ENCODE data around the gene PDSS1.

- no peak for TF ChIP-seq CTCF (IDR thresholded peaks at IDR 0.05)
- TF ChIP-seq POLR2A (IDR thresholded peaks at IDR 0.05), result no peak
Measured at GRCh38 chr10:26665080-26666048, 32.1 kb upstream of the PDSS1 start.

Measured in uterus (tissue), 2 donors.